ENCODE data around the gene CHEK2. TPM values are rescaled to one million over a fixed set of nuclear protein-coding genes. Genes with fewer than 3 reads are reported as not detected.
"Not testable (repeated sequence)": the region's sequence is repeated elsewhere in the genome, so short reads cannot be mapped to it uniquely, and the experiment has no call there.

CHEK2 gene
- total RNA-seq, 4 donors from 2014 or later = 2.9 to 7.4 (median 4.7) TPM

DNA sequence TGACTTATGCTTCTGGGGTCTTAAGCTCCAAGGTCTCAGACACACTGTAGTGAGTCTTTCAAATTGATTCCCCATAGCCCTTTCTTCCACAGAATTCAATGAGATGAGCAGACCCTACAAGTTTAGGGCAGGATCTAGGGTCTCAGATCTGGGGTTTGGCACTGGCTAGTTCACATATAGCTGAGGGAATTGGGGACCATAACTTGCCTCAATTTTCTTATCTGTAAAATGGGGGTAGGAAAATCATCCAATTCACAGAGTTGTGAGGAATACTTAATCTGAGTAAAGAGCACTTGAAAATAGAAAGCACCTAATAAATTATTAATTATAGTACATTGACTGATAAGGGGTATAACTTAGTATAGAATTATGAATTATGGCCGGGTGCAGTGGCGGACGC is 25.0 kb upstream of the CHEK2 start:
- TF ChIP-seq, protein P1, sequence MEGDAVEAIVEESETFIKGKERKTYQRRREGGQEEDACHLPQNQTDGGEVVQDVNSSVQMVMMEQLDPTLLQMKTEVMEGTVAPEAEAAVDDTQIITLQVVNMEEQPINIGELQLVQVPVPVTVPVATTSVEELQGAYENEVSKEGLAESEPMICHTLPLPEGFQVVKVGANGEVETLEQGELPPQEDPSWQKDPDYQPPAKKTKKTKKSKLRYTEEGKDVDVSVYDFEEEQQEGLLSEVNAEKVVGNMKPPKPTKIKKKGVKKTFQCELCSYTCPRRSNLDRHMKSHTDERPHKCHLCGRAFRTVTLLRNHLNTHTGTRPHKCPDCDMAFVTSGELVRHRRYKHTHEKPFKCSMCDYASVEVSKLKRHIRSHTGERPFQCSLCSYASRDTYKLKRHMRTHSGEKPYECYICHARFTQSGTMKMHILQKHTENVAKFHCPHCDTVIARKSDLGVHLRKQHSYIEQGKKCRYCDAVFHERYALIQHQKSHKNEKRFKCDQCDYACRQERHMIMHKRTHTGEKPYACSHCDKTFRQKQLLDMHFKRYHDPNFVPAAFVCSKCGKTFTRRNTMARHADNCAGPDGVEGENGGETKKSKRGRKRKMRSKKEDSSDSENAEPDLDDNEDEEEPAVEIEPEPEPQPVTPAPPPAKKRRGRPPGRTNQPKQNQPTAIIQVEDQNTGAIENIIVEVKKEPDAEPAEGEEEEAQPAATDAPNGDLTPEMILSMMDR (IDR thresholded peaks at IDR 0.05) = no peak
- ATAC-seq (ENCODE audit: low FRiP score) (no peak), DNase-seq (ENCODE audit: low spot score) (no peak)

DNA sequence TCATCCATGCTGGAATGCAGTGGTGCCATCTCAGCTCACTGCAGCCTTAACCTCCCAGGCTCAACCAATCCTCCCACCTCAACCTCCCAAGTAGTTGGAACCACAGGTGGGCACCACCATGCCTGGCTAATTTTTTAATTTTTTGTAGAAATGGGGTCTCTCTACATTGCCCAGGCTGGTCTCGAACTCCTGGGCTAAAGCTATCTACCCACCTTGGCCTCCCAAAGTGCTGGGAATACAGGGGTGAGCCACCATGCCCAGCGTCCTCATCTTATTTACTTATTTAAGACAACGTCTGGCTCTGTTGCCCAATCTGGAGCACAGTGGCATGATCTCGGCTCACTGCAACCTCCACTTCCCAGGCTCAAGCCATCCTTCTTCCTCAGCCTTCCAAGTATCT is 20.4 kb upstream of the CHEK2 start:
- not testable (repeated sequence) for DNase-seq (ENCODE audit: low spot score); ATAC-seq (ENCODE audit: low FRiP score)

DNA sequence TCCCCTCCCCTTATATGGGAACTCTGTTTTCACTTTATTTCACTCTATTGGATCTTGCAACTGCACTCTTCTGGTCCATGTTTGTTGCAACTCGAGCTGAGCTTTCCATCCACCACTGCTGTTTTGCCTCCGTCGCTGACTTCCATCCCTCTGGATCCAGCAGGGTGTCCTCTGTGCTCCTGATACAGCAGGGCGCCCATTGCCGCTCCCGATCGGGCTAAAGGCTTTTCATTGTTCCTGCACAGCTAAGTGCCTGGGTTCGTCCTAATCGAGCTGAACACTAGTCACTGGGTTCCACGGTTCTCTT is 19.8 kb upstream of the CHEK2 start:
- ATAC-seq (ENCODE audit: low FRiP score) = no peak
- DNase-seq (ENCODE audit: low spot score) = no peak
- TF ChIP-seq, protein P1 (IDR thresholded peaks at IDR 0.05) = no peak

DNA sequence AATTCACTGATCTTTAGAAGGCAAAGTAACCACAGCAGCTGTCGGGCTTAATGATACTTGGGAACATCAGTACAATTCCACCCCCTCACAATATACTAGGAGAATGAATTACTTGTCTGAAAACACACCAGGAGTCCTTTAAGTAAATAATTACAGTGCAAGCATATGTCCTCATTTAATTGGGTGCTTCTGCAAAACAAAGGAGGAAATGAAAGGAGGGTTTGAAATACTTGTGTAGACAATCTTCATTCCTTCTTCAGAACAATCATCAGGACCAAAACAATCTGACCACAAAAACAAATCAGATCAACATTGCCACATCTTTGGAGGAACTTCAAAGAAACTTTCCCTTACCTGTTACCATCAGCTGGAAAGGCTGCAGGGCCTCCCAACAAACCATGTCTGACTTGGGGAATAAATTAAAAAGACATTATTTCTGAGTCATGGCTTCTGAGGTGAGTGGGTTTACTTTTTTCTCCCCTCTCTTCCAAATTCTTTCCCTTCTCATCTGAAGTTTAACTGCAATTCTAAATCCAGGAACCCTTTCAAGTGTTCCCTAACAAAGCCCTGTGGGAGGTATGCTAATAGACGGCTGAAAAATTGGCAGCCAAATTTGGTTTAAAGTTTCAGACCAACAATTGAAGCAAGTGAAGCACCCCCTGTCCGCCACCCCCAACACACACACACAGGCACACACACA is 18.4 kb upstream of the CHEK2 start:
- ATAC-seq (ENCODE audit: low FRiP score) (no peak), DNase-seq (ENCODE audit: low spot score) (no peak)
- TF ChIP-seq, protein P1 (IDR thresholded peaks at IDR 0.05) = no peak

DNA sequence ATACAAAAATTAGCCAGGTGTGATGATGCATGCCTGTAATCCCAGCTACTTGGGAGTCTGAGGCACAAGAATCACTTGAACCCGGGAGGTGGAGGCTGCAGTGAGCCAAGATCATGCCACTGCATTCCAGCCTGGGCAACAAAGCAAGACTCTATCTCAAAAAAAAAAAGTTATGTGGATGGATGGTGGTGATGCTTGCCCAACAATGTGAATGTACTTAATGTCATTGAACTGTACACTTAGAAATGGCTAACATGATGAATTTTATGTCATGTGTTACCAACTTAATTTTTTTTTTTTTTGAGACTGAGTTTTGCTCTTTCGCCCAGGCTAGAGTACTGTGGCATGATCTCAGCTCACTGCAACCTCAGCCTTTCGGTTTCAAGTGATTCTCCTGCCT is 12.9 kb upstream of the CHEK2 start:
- not testable (repeated sequence) for DNase-seq (ENCODE audit: low spot score); ATAC-seq (ENCODE audit: low FRiP score)

DNA sequence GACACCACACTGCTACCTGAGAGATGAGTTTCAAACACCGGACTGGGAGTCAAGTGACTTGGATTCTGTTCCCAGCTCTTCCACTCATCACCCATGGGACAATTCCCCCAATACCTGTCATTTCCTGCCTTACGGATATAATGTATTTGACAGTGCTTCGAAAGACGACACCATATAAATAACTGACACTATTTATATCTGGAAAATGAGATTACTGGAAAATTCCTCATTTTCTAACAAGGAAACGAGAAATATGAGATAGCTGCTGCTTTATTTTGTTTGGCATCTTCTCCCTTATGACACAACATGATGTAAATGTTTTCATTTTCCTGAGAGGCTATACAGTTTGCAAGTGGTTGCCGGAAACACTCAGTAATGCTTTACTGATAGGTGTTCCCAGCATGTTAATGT is 8.9 kb upstream of the CHEK2 start:
- ATAC-seq (ENCODE audit: low FRiP score) (no peak), DNase-seq (ENCODE audit: low spot score) (no peak)
- TF ChIP-seq, protein P1 (IDR thresholded peaks at IDR 0.05) = no peak

DNA sequence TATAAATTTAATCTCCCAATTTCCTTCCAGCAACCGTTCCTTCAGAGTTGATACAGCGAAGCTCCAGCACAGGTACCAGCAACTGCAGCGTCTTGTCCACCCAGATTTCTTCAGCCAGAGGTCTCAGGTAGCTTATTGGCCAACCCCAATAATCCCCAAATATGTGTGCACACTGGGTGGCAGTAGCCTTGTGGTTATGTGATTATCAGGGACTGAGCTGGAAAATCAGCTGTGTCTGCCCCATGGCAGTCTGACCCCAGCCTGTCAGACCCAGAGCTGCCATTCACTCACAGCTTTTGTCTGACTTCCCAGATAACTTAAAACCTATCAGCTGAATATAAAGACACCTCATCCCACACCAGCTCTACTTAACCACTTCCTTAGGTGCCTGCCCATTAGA is 2.2 kb upstream of the CHEK2 start:
- TF ChIP-seq, protein P1 (IDR thresholded peaks at IDR 0.05) = no peak
- ATAC-seq (ENCODE audit: low FRiP score) (no peak), DNase-seq (ENCODE audit: low spot score) (no peak)

DNA sequence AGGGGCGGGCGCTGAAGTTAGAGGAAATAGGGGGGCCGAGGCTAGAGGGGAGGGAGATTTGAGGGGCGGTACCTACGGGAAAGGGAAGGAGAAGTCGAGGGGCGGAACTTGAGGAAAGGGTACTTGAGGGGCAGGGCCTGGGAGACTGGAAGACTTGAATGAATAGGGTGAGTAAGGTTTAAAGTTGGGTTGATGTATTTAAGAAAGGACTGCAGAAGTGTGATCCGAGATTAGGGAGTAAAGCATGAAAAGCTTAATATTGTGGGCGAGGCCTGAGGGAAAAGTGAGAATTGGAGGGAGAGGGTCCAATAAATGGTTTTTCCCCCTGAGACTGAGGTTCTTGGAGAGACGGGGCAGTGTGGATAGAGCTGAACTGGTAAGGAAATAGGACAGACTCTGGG is 942 bp upstream of the CHEK2 start:
- ATAC-seq (ENCODE audit: low FRiP score) = no peak
- TF ChIP-seq, protein P1 (IDR thresholded peaks at IDR 0.05) = no peak
- DNase-seq (ENCODE audit: low spot score) = no peak
